GM19240 (cell line): ENCODE data around the gene OSBPL9.
"Not testable (repeated sequence)": the region's sequence is repeated elsewhere in the genome, so short reads cannot be mapped to it uniquely, and the experiment has no call there.

Experiments
- DNase-seq: peaks from one replicate; pipeline ENCODE4 v3.0.0; 2011; ENCODE audit warnings: low spot score; ENCODE audit not compliant: insufficient read length

OSBPL9 gene

GRCh38 chr1:51605961-51606723, 10.8 kb upstream of the OSBPL9 start:
- no peak for DNase-seq

GRCh38 chr1:51607681-51608095, 9.2 kb upstream of the OSBPL9 start:
- DNase-seq, result no peak

DNA sequence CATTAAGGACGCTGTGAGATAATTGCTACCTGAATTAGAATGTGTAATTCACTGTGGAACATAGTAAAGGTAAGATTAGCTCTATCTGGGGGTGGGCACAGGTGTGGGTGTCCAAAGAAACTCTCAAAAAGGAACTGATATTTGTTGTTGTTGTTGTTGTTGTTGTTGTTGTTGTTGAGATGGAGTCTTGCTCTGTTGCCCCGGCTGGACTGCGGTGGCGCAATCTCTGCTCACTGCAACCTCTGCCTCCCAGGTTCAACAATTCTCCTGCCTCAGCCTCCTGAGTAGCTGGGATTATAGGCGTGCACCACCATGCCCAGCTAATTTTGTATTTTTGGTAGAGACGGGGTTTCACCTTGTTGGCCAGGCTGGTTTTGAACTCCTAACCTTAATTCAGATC, 6.8 kb upstream of the OSBPL9 start:
- DNase-seq, result not testable (repeated sequence)

- DNase-seq, result no peak
These were observed 6.3 kb upstream of the OSBPL9 start for GRCh38 chr1:51610637-51611036.

DNA sequence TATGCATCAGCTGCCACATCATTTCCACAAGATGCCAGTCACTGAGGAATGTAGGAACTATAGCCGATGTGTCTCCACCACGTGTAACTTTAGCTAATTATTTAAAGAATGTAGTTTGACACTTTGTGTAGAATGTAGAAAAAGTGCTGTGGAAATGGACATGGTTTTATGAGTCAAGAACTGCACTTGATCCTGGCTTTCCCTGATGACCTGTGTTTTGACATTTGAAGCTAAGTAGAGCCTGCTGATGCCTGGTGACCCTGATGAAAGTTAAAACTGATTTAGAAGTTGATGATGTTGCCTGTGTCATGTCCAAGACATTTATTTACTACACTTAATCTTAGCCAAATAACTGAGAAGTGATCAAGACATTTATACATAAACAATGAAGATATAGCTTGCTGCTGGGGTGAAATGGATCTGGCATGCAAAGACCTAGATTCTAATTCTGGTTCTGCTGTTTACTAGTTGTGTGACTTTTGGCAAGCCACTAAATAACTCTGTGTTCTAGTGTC, 4.4 kb upstream of the OSBPL9 start:
- no peak for DNase-seq

DNA sequence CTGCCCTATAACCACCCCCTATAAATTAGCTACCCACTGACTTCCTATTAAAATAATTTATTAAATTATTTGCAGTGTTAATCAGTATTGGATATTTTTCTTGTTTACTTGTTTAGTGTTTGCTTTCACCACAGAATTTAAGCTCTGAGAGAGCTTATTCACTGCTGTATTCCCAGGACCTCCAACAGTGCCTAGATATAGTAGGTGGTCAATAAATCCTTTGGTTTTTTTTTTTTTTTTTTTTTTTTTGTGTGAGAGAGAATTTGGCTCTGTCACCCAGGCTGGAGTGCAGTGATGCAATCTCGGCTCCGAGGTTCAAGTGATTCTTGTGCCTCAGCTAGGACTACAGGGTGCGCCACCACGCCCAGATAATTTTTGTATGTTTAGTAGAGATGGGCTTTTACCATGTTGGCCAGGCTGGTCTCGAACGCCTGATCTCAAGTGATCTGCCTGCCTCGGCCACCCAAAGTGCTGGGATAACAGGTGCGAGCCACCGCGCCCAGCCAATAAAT, 1.1 kb upstream of the OSBPL9 start:
- DNase-seq, result no peak

GRCh38 chr1:51616490-51616889, 402 bp upstream of the OSBPL9 start:
- no peak for DNase-seq

GRCh38 chr1:51618715-51619114, 1.8 kb downstream of the OSBPL9 start:
- DNase-seq, result no peak

GRCh38 chr1:51620470-51620869, 3.6 kb downstream of the OSBPL9 start:
- DNase-seq, result no peak

DNA sequence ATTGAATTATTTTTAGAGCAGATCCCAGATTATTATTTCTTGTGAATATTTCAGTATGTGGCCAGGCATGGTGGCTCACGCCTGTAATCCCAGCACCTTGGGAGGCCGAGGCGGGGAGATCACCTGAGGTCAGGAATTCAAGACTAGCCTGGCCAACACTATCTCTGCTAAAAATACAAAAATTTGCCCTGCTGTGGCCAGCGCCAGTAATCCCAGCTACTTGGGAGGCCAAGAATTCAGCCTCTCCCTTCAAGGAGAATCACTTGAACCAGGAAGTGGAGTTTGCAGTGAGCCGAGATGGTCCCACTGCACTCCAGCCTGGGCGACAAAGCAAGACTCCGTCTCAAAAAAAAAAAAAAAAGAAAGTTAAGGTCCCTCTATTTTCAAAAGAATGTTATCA, 4.3 kb downstream of the OSBPL9 start:
- no peak for DNase-seq

GRCh38 chr1:51621841-51622454, 5.1 kb downstream of the OSBPL9 start:
- no peak for DNase-seq

DNA sequence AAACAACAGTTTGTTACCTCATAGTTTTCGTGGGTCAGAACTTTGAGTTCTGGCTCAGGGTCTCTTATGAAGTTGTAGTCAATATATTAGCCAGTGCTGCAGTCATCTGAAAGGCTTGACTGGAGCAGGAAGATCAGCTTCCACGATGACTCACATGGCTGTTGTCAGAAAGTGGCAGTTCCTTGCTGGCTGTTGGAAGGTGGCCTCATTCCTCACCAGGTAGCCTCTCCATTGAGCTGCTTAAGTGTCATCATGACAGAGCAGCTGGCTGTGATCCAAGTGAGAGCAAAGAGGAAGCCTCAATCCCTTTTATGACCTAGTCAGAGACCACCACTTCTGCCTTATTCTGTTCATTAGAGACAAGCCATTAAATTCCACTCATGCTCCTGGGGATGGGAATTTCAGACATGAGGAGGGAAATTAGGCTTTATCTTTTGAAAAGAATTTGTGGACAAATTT, 5.6 kb downstream of the OSBPL9 start:
- no peak for DNase-seq

- no peak for DNase-seq
These were observed 6.1 kb downstream of the OSBPL9 start for GRCh38 chr1:51623025-51623424.

GRCh38 chr1:51623450-51623849, 6.6 kb downstream of the OSBPL9 start:
- no peak for DNase-seq

DNA sequence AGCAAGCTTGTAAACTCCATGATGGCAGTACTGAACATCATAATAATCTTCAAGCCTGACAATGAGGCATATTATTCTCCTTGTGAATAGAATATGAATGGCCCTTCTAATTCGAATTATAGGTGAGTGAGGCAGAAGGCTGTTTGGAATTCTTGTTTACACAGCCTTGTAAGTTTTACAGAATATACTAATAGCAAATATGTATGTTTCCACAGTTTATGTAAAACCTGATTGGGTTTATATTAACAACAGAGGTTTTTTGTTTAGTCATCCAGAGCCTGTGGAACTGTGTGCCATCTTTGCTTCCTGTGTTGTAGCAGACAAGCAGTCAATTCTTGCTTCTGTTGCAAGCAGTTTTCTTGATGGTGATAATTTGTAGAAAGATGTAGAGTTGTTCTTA, 8.0 kb downstream of the OSBPL9 start:
- no peak for DNase-seq

DNA sequence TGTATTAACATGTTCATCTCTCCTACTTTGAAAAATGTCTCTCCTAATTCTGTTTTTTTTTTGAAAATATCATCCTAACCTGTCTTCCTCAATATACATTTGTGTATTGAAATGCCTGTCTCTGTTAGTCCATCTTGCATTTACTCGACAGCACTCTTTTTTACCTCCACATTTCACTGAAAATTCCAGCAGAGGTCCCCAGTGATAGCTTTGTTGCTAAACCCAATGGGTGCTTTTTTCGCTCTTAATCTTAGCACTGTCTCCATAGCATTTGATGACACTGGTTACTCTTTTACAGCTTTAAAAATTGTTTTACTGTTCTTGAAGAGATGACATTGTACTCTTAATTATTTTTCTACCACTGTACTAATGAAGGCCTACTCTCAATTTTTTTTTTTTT, 10.8 kb downstream of the OSBPL9 start:
- DNase-seq, result no peak

- no peak for DNase-seq
These were observed 12.1 kb downstream of the OSBPL9 start for GRCh38 chr1:51628715-51629590.

GRCh38 chr1:51629918-51630317, 13.0 kb downstream of the OSBPL9 start:
- DNase-seq, result no peak

DNA sequence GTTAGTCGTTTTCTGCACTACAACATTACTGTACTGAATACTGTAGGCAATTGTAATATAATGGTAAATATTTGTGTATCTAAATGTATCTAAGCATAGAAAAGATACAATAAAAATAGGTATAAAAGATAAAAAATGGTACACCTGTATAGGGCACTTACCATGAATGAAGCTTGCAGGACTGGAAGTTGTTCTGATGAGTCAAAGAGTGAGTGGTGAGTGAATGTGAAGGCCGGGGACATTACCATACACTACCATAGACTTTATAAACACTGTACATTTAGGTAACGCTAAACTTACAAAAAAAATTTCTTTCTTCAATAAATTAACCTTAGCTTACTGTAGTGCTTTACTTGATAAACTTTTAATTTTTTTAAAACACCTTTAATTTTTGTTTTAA, 13.5 kb downstream of the OSBPL9 start:
- DNase-seq, result no peak

- DNase-seq, result no peak
These were observed 14.0 kb downstream of the OSBPL9 start for GRCh38 chr1:51630922-51631321.

DNA sequence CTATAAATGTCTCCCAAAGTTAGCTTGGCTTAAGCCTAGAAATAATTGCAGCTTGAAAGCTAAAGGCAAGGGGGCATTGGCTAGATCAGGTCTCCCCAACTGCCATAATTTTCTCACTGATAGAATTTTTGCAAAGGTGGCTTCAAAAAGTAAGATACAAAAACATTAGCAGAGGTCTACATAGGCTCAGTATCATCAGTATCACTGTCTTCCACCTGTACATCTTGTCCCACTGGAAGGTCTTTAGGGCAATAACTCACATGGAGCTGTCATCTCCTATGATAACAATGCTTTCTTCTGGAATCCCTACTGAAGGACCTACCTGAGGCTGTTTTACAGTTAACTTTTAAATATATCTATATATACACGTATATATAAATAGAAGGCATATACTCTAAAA, 14.9 kb downstream of the OSBPL9 start:
- DNase-seq, result no peak

DNA sequence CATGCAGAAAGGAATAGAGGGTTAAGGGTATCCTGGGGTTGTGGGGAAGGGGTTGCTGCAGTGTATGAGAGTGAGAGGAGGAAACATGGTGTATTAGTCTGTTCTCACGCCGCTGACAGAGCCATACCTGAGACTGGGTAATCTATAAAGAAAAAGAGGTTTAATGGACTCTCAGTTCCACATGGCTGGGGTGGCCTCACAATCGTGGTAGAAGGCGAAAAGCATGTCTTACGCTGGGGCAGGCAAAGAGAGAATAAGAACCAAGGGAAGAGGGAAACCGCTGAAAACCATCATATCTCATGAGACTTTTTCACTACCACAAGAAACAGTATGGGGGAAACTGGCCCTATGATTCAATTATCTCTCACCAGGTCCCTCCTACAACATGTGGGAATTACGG, 17.7 kb downstream of the OSBPL9 start:
- DNase-seq, result no peak
